Ectodermal cell (in vitro differentiated cells): Measurements from ENCODE around the gene KLC1. TPM values are rescaled to one million over a fixed set of nuclear protein-coding genes. Genes with fewer than 3 reads are reported as not detected.
A peak's percentile ranks its signal among the peaks of the same experiment; 100 is the strongest.

Experiments used
- H3K27ac ChIP-seq: 2 replicates; pipeline ENCODE4 v1.7.0; 2013; ENCODE audit warnings: mild to moderate bottlenecking, low read depth, low read length; ENCODE audit not compliant: insufficient read depth, poor library complexity, severe bottlenecking
- H3K27me3 ChIP-seq: 2 replicates; pipeline ENCODE4 v1.7.0; 2013; ENCODE audit warnings: mild to moderate bottlenecking, low read length; ENCODE audit not compliant: insufficient read depth, control insufficient read depth, poor library complexity, severe bottlenecking
- H3K36me3 ChIP-seq: one replicate; pipeline ENCODE4 v1.7.0; 2013; ENCODE audit warnings: low read length; ENCODE audit not compliant: control insufficient read depth, insufficient read depth
- H3K4me1 ChIP-seq: one replicate; pipeline ENCODE4 v1.7.0; 2013; ENCODE audit warnings: low read length; ENCODE audit not compliant: control insufficient read depth, insufficient read depth
- H3K4me3 ChIP-seq: 2 replicates; pipeline ENCODE4 v1.7.0; 2013; ENCODE audit warnings: low read depth, low read length, control low read depth; ENCODE audit not compliant: insufficient read depth
- H3K9me3 ChIP-seq: 2 replicates; pipeline ENCODE4 v1.7.0; 2013; ENCODE audit warnings: mild to moderate bottlenecking, low read length, moderate library complexity; ENCODE audit not compliant: control insufficient read depth
- WGBS, 2 experiments: methylation state at CpG; one replicate each; pipeline ENCODE4 v1.1.7; 2013; ENCODE audit warnings: missing lambda C conversion rate in 2 of 2; 5-methylcytosine and 5-hydroxymethylcytosine counted together
- polyA plus RNA-seq, 4 experiments: library from polyadenylated mRNA; stranded (reverse); fragments of 50-300 nt; gene quantifications; one replicate each; pipeline ENCODE4 v1.2.3, GENCODE V29; 2013

The KLC1 gene
- polyA plus RNA-seq (2013, experiment 1 of 4), result 216 TPM
- polyA plus RNA-seq (2013, experiment 2 of 4), result 219 TPM
- polyA plus RNA-seq (2013, experiment 3 of 4), result 150 TPM
- polyA plus RNA-seq (2013, experiment 4 of 4), result 185 TPM

GRCh38 chr14:103628684-103629502 is at the start of gene KLC1:
Gene KLC1 (plus strand): TSS chr14:103629211. CDS start chr14:103654565, 25,354 bp downstream.
- Histone ChIP-seq H3K4me3 (peak within 1 kb of the TSS; percentile 64), H3K36me3 (no peaks in the 10 kb centered on the region), H3K27ac (peak within 1 kb of the TSS; percentile 82), H3K4me1 (no peaks in the 10 kb centered on the region), H3K27me3 (peaks cover 12% of the 10 kb centered on the region), H3K9me3 (no peaks in the 10 kb centered on the region)
- WGBS, 2 experiments, result 1% methylated on average over 97 of the region's 97 CpGs

GRCh38 chr14:103581206-103581605 is 47.8 kb upstream of the KLC1 start:
- Histone ChIP-seq H3K36me3 (no peaks in the 10 kb centered on the region), H3K27me3 (no peaks in the 10 kb centered on the region), H3K27ac (no peak overlapping the region), H3K4me3 (no peak overlapping the region), H3K9me3 (no peaks in the 10 kb centered on the region), H3K4me1 (peaks cover 3% of the 10 kb centered on the region)
- WGBS, 2 experiments, result 95 to 96% methylated on average over 11 of the region's 11 CpGs

GRCh38 chr14:103581954-103582703 is 46.9 kb upstream of the KLC1 start:
- Histone ChIP-seq H3K27ac (no peak overlapping the region), H3K27me3 (no peaks in the 10 kb centered on the region), H3K4me1 (no peaks in the 10 kb centered on the region), H3K36me3 (no peaks in the 10 kb centered on the region), H3K9me3 (no peaks in the 10 kb centered on the region), H3K4me3 (no peak overlapping the region)
- 95 to 96% methylated on average over 26 of the region's 26 CpGs for WGBS, 2 experiments

GRCh38 chr14:103584326-103584915 is 44.6 kb upstream of the KLC1 start:
- WGBS, 2 experiments, result 92 to 95% methylated on average over 11 of the region's 11 CpGs
- H3K4me3 ChIP-seq, result no peak overlapping the region

GRCh38 chr14:103593577-103593976 is 35.4 kb upstream of the KLC1 start:
- Histone ChIP-seq H3K4me3 (no peak overlapping the region), H3K4me1 (peaks cover 18% of the 10 kb centered on the region), H3K36me3 (peaks cover 5% of the 10 kb centered on the region), H3K27me3 (no peaks in the 10 kb centered on the region), H3K27ac (no peak overlapping the region), H3K9me3 (no peaks in the 10 kb centered on the region)
- WGBS, 2 experiments, result 84 to 92% methylated on average over 6 of the region's 6 CpGs

More at GRCh38 chr14:103584326-103584915, 44.6 kb upstream of the KLC1 start:
- Histone ChIP-seq H3K27me3 (no peaks in the 10 kb centered on the region), H3K36me3 (no peaks in the 10 kb centered on the region), H3K27ac (no peak overlapping the region), H3K4me1 (no peaks in the 10 kb centered on the region), H3K9me3 (no peaks in the 10 kb centered on the region)

GRCh38 chr14:103594265-103594664 is 34.7 kb upstream of the KLC1 start:
- peaks cover 5% of the 10 kb centered on the region for H3K36me3 ChIP-seq
- H3K27me3 ChIP-seq, result no peaks in the 10 kb centered on the region
- H3K27ac ChIP-seq, result peak overlapping the region; percentile 94
- WGBS, 2 experiments, result 12 to 14% methylated on average over 9 of the region's 11 CpGs
- peaks cover 18% of the 10 kb centered on the region for H3K4me1 ChIP-seq
- no peaks in the 10 kb centered on the region for H3K9me3 ChIP-seq
- H3K4me3 ChIP-seq, result no peak overlapping the region

- no peak overlapping the region for H3K27ac ChIP-seq
- no peaks in the 10 kb centered on the region for H3K9me3 ChIP-seq
- H3K4me3 ChIP-seq, result no peak overlapping the region
- 92 to 94% methylated on average over 10 of the region's 10 CpGs for whole genome bisulfite sequencing, 2 experiments
- H3K36me3 ChIP-seq, result no peaks in the 10 kb centered on the region
- H3K4me1 ChIP-seq, result peaks cover 18% of the 10 kb centered on the region
- no peaks in the 10 kb centered on the region for H3K27me3 ChIP-seq
These were observed 31.2 kb upstream of the KLC1 start for GRCh38 chr14:103597623-103598377.

GRCh38 chr14:103600503-103600902 is 28.5 kb upstream of the KLC1 start:
- WGBS, 2 experiments, result 91 to 95% methylated on average over 5 of the region's 5 CpGs

GRCh38 chr14:103604620-103605019 is 24.4 kb upstream of the KLC1 start:
- WGBS, 2 experiments, result 94 to 95% methylated on average over 5 of the region's 5 CpGs
- H3K36me3 ChIP-seq, result no peaks in the 10 kb centered on the region
- peaks cover 10% of the 10 kb centered on the region for H3K4me1 ChIP-seq
- no peak overlapping the region for H3K27ac ChIP-seq
- no peak overlapping the region for H3K4me3 ChIP-seq
- H3K27me3 ChIP-seq, result peaks cover 21% of the 10 kb centered on the region
- H3K9me3 ChIP-seq, result no peaks in the 10 kb centered on the region

More at GRCh38 chr14:103600503-103600902, 28.5 kb upstream of the KLC1 start:
- Histone ChIP-seq H3K4me1 (peaks cover 2% of the 10 kb centered on the region), H3K27ac (no peak overlapping the region), H3K9me3 (no peaks in the 10 kb centered on the region), H3K27me3 (no peaks in the 10 kb centered on the region), H3K36me3 (no peaks in the 10 kb centered on the region), H3K4me3 (no peak overlapping the region)
